HepG2 (cell line): ENCODE results near the gene RHOG. TPM values are rescaled to one million over a fixed set of nuclear protein-coding genes. Genes with fewer than 3 reads are reported as not detected.

Experiments used
- ATAD3A ChIP-seq: sonication (generic); formaldehyde crosslinking; IDR thresholded peaks from 2 replicates; pipeline ENCODE4 v1.4.0; 2020; ENCODE audit warnings: missing genetic modification reagents
- CBFB ChIP-seq: sonication (generic); formaldehyde crosslinking; IDR thresholded peaks from 2 replicates; pipeline ENCODE4 v1.4.0; 2020; ENCODE audit warnings: missing genetic modification reagents
- CHCHD3 ChIP-seq: sonication (generic); formaldehyde crosslinking; IDR thresholded peaks from 2 replicates; pipeline ENCODE4 v1.8.0; 2022; ENCODE audit warnings: mild to moderate bottlenecking, missing genetic modification reagents, moderate library complexity
- CTCF ChIP-seq: sonication (generic); formaldehyde crosslinking; IDR thresholded peaks from 2 replicates; pipeline ENCODE4 v1.5.0; 2020; ENCODE audit warnings: mild to moderate bottlenecking, missing genetic modification reagents, moderate library complexity
- EP300 ChIP-seq, 3 experiments: sonication (generic) in 1 of 3; formaldehyde crosslinking in 1 of 3; IDR thresholded peaks; 2 replicates each; pipeline versions ENCODE4 v1.5.1 to v1.6.1; 2011 to 2020; ENCODE audit warnings: low read depth in 2 of 3, low read length in 2 of 3, borderline replicate concordance in 1 of 3, improper control_type of control experiment in 1 of 3, mild to moderate bottlenecking in 1 of 3, missing genetic modification reagents in 1 of 3, moderate library complexity in 1 of 3
- FOXP1 ChIP-seq, 2 experiments: fragments of 450-650 bp in 1 of 2; IDR thresholded peaks; 2 replicates each; pipeline ENCODE4 v1.6.1; 2017 to 2018; ENCODE audit warnings: antibody characterized with exemption in 1 of 2
- HMGXB4 ChIP-seq, 2 experiments: sonication (generic) in 1 of 2; formaldehyde crosslinking in 1 of 2; IDR thresholded peaks; 2 replicates each; pipeline versions ENCODE4 v1.4.0 to v1.6.1; 2018 to 2020; ENCODE audit warnings: missing genetic modification reagents in 2 of 2, borderline replicate concordance in 1 of 2, low read depth in 1 of 2, mild to moderate bottlenecking in 1 of 2, missing biosample characterization in 1 of 2
- HNF4A ChIP-seq: sonication (generic); formaldehyde crosslinking; IDR thresholded peaks from 2 replicates; pipeline ENCODE4 v1.4.0; 2020; ENCODE audit warnings: missing genetic modification reagents
- IKZF4 ChIP-seq: sonication (generic); formaldehyde crosslinking; IDR thresholded peaks from 2 replicates; pipeline ENCODE4 v1.5.1; 2020; ENCODE audit warnings: borderline replicate concordance, mild to moderate bottlenecking, low read depth, missing genetic modification reagents; ENCODE audit errors: not compliant biosample characterization
- KMT2A ChIP-seq: sonication (generic); formaldehyde crosslinking; IDR thresholded peaks from 2 replicates; pipeline ENCODE4 v1.4.0; 2020; ENCODE audit warnings: missing genetic modification reagents
- MED1 ChIP-seq: sonication (generic); formaldehyde crosslinking; IDR thresholded peaks from 2 replicates; pipeline ENCODE4 v1.4.0; 2020; ENCODE audit warnings: missing genetic modification reagents
- MEIS1 ChIP-seq: sonication (generic); formaldehyde crosslinking; IDR thresholded peaks from 2 replicates; pipeline ENCODE4 v1.9.0; 2021; ENCODE audit warnings: mild to moderate bottlenecking, missing genetic modification reagents, moderate library complexity, borderline replicate concordance
- NFYB ChIP-seq: sonication (generic); formaldehyde crosslinking; IDR thresholded peaks from 2 replicates; pipeline ENCODE4 v1.4.0; 2020; ENCODE audit warnings: missing genetic modification reagents
- NONO ChIP-seq, 2 experiments: fragments of 450-650 bp in 1 of 2; sonication (generic) in 1 of 2; formaldehyde crosslinking in 1 of 2; IDR thresholded peaks in 1 of 2; conservative IDR thresholded peaks in 1 of 2; 2 replicates each; pipeline versions ENCODE4 v1.6.1 to v1.8.0; 2017 to 2022; ENCODE audit warnings: mild to moderate bottlenecking in 1 of 2, missing genetic modification reagents in 1 of 2, moderate library complexity in 1 of 2
- PHF20 ChIP-seq: sonication (generic); formaldehyde crosslinking; IDR thresholded peaks from 2 replicates; pipeline ENCODE4 v1.5.0; 2020; ENCODE audit warnings: mild to moderate bottlenecking, missing genetic modification reagents
- RARA ChIP-seq: IDR thresholded peaks from 2 replicates; pipeline ENCODE4 v1.6.1; 2016; ENCODE audit warnings: missing genetic modification reagents, missing compliant biosample characterization
- SAP130 ChIP-seq: IDR thresholded peaks from 2 replicates; pipeline ENCODE4 v1.6.1; 2016; ENCODE audit warnings: low read depth
- SIX4 ChIP-seq: sonication (generic); formaldehyde crosslinking; IDR thresholded peaks from 2 replicates; pipeline ENCODE4 v1.4.0; 2020; ENCODE audit warnings: missing genetic modification reagents
- TRIM24 ChIP-seq: sonication (generic); formaldehyde crosslinking; IDR thresholded peaks from 2 replicates; pipeline ENCODE4 v1.8.0; 2022; ENCODE audit warnings: mild to moderate bottlenecking, missing genetic modification reagents
- ZMYM4 ChIP-seq: sonication (generic); formaldehyde crosslinking; IDR thresholded peaks from 2 replicates; pipeline ENCODE4 v1.8.1; 2023; ENCODE audit warnings: mild to moderate bottlenecking, missing genetic modification reagents
- ZNF367 ChIP-seq: sonication (generic); formaldehyde crosslinking; IDR thresholded peaks from 2 replicates; pipeline ENCODE4 v1.4.0; 2020; ENCODE audit warnings: missing genetic modification reagents, borderline replicate concordance
- ZNF550 ChIP-seq: sonication (generic); formaldehyde crosslinking; IDR thresholded peaks from 2 replicates; pipeline ENCODE4 v1.4.0; 2020; ENCODE audit warnings: mild to moderate bottlenecking, missing genetic modification reagents, borderline replicate concordance
- ZNF563 ChIP-seq: sonication (generic); formaldehyde crosslinking; IDR thresholded peaks from 2 replicates; pipeline ENCODE4 v1.8.0; 2022; ENCODE audit warnings: mild to moderate bottlenecking, moderate library complexity, missing genetic modification reagents
- ZNF749 ChIP-seq: sonication (generic); formaldehyde crosslinking; IDR thresholded peaks from 2 replicates; pipeline ENCODE4 v1.8.0; 2022; ENCODE audit warnings: mild to moderate bottlenecking, missing genetic modification reagents, moderate library complexity, borderline replicate concordance
- ZNF792 ChIP-seq: IDR thresholded peaks from 2 replicates; pipeline ENCODE4 v1.6.1; 2016
- polyA plus RNA-seq, 8 experiments: library from polyadenylated mRNA; depleted of rRNA in 3 of 8; stranded (reverse) in 7 of 8; unstranded in 1 of 8; fragments of >200 nt; fragmentation: Illumina TruSeq in 4 of 8; extraction: Trizol in 4 of 8; gene quantifications; 2 replicates each; pipeline versions ENCODE4 v1.2.1 to v1.2.3, GENCODE V29; 2011 to 2016; ENCODE audit warnings: low read depth in 4 of 8, missing spikeins in 1 of 8, mixed read lengths in 1 of 8; ENCODE audit not compliant: insufficient read depth in 1 of 8
- total RNA-seq, 5 experiments: library from RNA; depleted of rRNA; stranded (reverse); fragments of >200 nt; fragmentation: Illumina TruSeq; extraction: Trizol; gene quantifications; 2 replicates each; pipeline ENCODE4 v1.2.3, GENCODE V29; 2016; ENCODE audit warnings: low read depth in 1 of 5
- TF ChIP-seq, protein P1 (sequence below): sonication (generic); formaldehyde crosslinking; IDR thresholded peaks from 2 replicates; pipeline ENCODE4 v1.5.1; 2020; ENCODE audit warnings: missing genetic modification reagents, mild to moderate bottlenecking, borderline replicate concordance

The RHOG gene
- total and polyA plus RNA-seq, 2 of the 13 experiments (the other 11 are each of a cell fraction or from before 2014, with no cell fraction given): 7.7 to 23.4 TPM

GRCh38 chr11:3855808-3856491, 15.2 kb upstream of the RHOG start (continued):
- TF ChIP-seq NONO (IDR thresholded peaks at IDR 0.05): no peak
- peak; percentile 44; the same call in 1 of the 2 replicates for TF ChIP-seq NONO (CRISPR knock-in tag; conservative IDR thresholded peaks at IDR 0.05)
- TF ChIP-seq SAP130 (CRISPR knock-in tag): peak; percentile 71
- TF ChIP-seq CHCHD3 (CRISPR knock-in tag): 0 out of 2 replicates have a peak, but pooled peaks have one; percentile 65
- TF ChIP-seq FOXP1 (IDR thresholded peaks at IDR 0.05): no peak
- TF ChIP-seq FOXP1 (CRISPR knock-in tag; IDR thresholded peaks at IDR 0.05): no peak
- no peak for TF ChIP-seq NFYB (CRISPR knock-in tag)
- TF ChIP-seq KMT2A: peak; percentile 56
- TF ChIP-seq CBFB (CRISPR knock-in tag): 0 out of 2 replicates have a peak, but pooled peaks have one; percentile 57
- peak; percentile 44; the same call in 1 of the 2 replicates for TF ChIP-seq MEIS1 (CRISPR knock-in tag)
- peak; percentile 56; the same call in 1 of the 2 replicates for TF ChIP-seq ZNF749
- peak; percentile 76; the same call in 1 of the 2 replicates for TF ChIP-seq ZNF563 (CRISPR knock-in tag)
- no peak for TF ChIP-seq EP300 (IDR thresholded peaks at IDR 0.05; ENCODE audit: low read depth in 2 of 2, low read length in 2 of 2)
- no peak for TF ChIP-seq EP300 (CRISPR knock-in tag; IDR thresholded peaks at IDR 0.05; ENCODE audit: borderline replicate concordance)
- TF ChIP-seq TRIM24 (CRISPR knock-in tag): no peak
- no peak for TF ChIP-seq ZNF367
- no peak for TF ChIP-seq HMGXB4 (CRISPR knock-in tag; IDR thresholded peaks at IDR 0.05; ENCODE audit: borderline replicate concordance in 1 of 2, low read depth in 1 of 2)
- peak; percentile 20; the same call in 1 of the 2 replicates for TF ChIP-seq RARA (CRISPR knock-in tag)
- no peak for TF ChIP-seq PHF20
- TF ChIP-seq, protein P1, sequence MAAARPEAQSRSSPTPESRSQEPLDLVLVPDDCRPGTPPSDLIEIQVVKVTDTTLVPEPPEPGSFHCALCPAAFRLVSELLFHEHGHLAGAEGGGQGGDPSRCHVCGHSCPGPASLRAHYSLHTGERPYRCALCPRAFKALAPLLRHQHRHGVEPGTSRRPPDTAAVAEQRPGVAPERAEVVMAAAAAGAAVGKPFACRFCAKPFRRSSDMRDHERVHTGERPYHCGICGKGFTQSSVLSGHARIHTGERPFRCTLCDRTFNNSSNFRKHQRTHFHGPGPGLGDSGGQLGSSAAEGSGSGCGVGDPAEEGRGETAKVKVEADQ (CRISPR knock-in tag): no peak
- TF ChIP-seq HNF4A (CRISPR knock-in tag): peak; percentile 69
- TF ChIP-seq ZNF792 (CRISPR knock-in tag): peak; percentile 39
- TF ChIP-seq ZNF550 (CRISPR knock-in tag): 0 out of 2 replicates have a peak, but pooled peaks have one; percentile 47
- TF ChIP-seq ATAD3A (CRISPR knock-in tag): no peak
- 0 out of 2 replicates have a peak, but pooled peaks have one; percentile 4 for TF ChIP-seq CTCF (CRISPR knock-in tag)
- TF ChIP-seq SIX4 (CRISPR knock-in tag): no peak
- TF ChIP-seq ZMYM4 (CRISPR knock-in tag): peak; percentile 55; the same call in 1 of the 2 replicates
- no peak for TF ChIP-seq IKZF4 (CRISPR knock-in tag)
- TF ChIP-seq MED1 (CRISPR knock-in tag): 0 out of 2 replicates have a peak, but pooled peaks have one; percentile 29
